ENCODE results near the gene VIPAS39. TPM values are rescaled to one million over a fixed set of nuclear protein-coding genes. Genes with fewer than 3 reads are reported as not detected.

VIPAS39 gene
- total and polyA plus RNA-seq, 9 of the 15 experiments (the other 6 are each of a cell fraction or from before 2014, with no cell fraction given): 5.7 to 25.6 (median 9.9) TPM

- no peak for TF ChIP-seq HES1 (IDR thresholded peaks at IDR 0.05; ENCODE audit: low read depth)
- TF ChIP-seq JUND (IDR thresholded peaks at IDR 0.05; ENCODE audit: borderline replicate concordance, low read depth, low read length): 0 out of 2 replicates have a peak, but pooled peaks have one; percentile 12
- TF ChIP-seq JUND (tag; IDR thresholded peaks at IDR 0.05; ENCODE audit: borderline replicate concordance, low read depth, low read length): no peak
- peak; percentile 25 to 59; a peak in 2 of 4 replicates for TF ChIP-seq RCOR1 (IDR thresholded peaks at IDR 0.05; ENCODE audit: borderline replicate concordance in 1 of 2, low read depth in 2 of 2, low read length in 2 of 2)
- TF ChIP-seq TRIM24 (IDR thresholded peaks at IDR 0.05): no peak
- TF ChIP-seq FOXO4 (CRISPR knock-in tag; IDR thresholded peaks at IDR 0.05): no peak
- TF ChIP-seq MTA3 (IDR thresholded peaks at IDR 0.05; ENCODE audit: borderline replicate concordance): 0 out of 2 replicates have a peak, but pooled peaks have one; percentile 14
- 0 out of 2 replicates have a peak, but pooled peaks have one; percentile 25 for TF ChIP-seq SMARCC2 (IDR thresholded peaks at IDR 0.05; ENCODE audit: low read depth)
- no peak for TF ChIP-seq RBBP5 (IDR thresholded peaks at IDR 0.05; ENCODE audit: borderline replicate concordance, insufficient read depth, low read length, poor library complexity, severe bottlenecking)
- TF ChIP-seq ZNF24 (IDR thresholded peaks at IDR 0.05): no peak
- 0 out of 2 replicates have a peak, but pooled peaks have one; percentile 19 for TF ChIP-seq EGR1 (conservative IDR thresholded peaks at IDR 0.05)
- TF ChIP-seq KLF16 (IDR thresholded peaks at IDR 0.05): peak; percentile 63
- TF ChIP-seq ZEB2 (IDR thresholded peaks at IDR 0.05): peak; percentile 25; the same call in 1 of the 2 replicates
- no peak for TF ChIP-seq SAFB (IDR thresholded peaks at IDR 0.05; ENCODE audit: borderline replicate concordance, low read depth, low read length)
- no peak for TF ChIP-seq CREB3L1 (IDR thresholded peaks at IDR 0.05; ENCODE audit: borderline replicate concordance, low read depth)
- TF ChIP-seq ZBTB8A (IDR thresholded peaks at IDR 0.05; ENCODE audit: partially characterized antibody): no peak
- TF ChIP-seq HMBOX1 (IDR thresholded peaks at IDR 0.05): peak; percentile 93
- TF ChIP-seq ZNF592 (IDR thresholded peaks at IDR 0.05): no peak
- TF ChIP-seq KDM1A (IDR thresholded peaks at IDR 0.05): no peak
- TF ChIP-seq CBFA2T2 (conservative IDR thresholded peaks at IDR 0.05): peak; percentile 56
Observed at GRCh38 chr14:77407158-77407557, 50.2 kb downstream of the VIPAS39 start (continued).
